Measurements from ENCODE around the gene THSD7B.
"Not testable (repeated sequence)": the region's sequence is repeated elsewhere in the genome, so short reads cannot be mapped to it uniquely, and the experiment has no call there.

Gene THSD7B

DNA sequence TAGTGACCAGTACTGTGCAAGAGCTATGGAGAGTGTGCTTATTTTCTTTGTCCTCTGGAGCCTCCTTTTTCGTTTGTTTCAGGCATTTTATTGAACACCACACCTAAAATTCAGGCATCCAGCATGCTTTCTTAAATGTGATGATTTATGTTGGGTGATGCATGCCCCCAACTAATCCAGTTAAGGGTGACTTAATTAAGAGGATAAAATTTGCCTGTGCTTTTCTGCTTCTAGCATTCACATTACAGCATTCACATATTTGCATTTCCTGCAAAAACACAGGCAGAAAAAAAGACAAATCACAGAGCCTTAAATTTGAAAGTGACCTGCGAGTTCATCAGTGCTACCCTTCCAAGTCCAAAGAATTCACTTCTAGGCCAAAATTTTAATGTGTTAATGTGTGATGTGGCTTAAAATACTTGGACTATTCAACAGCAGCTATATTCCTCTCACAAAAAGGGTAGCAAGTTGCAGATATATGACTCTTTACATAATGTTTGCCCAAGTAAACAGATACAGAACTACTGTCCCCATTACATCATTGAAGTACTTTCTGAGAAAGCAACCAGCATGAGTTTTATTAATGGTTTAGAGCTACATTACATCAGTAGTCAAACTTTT, 286.5 kb downstream of the THSD7B start:
- no peak for DNase-seq

DNA sequence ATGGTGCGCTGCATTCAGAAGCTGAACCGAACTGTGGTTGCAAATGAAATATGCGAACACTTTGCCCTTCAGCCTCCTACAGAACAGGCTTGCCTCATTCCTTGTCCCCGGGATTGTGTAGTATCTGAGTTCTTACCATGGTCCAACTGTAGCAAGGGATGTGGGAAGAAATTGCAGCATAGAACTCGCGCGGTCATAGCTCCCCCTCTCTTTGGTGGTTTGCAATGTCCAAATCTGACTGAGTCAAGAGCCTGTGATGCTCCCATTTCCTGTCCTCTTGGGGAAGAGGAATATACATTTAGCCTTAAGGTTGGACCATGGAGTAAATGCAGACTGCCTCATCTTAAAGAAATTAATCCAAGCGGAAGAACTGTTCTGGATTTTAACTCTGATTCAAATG, 291.4 kb downstream of the THSD7B start:
- DNase-seq: no peak

DNA sequence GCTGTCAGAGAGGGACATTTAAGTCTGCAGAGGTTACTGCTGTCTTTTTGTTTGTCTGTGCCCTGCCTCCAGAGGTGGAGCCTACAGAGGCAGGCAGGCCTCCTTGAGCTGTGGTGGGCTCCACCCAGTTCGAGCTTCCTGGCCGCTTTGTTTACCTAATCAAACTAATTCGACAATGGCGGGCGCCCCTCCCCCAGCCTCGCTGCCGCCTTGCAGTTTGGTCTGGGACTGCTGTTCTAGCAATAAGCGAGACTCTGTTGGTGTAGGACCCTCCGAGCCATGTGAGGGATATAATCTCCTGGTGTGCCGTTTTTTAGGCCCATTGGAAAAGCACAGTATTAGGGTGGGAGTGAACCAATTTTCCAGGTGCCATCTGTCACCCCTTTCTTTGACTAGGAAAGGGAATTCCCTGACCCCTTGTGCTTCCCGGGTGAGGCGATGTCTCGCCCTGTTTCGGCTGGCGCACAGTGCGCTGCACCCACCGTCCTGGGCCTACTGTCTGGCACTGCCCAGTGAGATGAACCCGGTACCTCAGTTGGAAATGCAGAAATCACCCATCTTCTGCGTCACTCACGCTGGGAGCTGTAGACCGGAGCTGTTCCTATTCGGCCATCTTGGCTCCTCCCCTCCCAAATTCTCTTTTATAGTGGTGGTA, 310.9 kb downstream of the THSD7B start:
- not testable (repeated sequence) for DNase-seq

DNA sequence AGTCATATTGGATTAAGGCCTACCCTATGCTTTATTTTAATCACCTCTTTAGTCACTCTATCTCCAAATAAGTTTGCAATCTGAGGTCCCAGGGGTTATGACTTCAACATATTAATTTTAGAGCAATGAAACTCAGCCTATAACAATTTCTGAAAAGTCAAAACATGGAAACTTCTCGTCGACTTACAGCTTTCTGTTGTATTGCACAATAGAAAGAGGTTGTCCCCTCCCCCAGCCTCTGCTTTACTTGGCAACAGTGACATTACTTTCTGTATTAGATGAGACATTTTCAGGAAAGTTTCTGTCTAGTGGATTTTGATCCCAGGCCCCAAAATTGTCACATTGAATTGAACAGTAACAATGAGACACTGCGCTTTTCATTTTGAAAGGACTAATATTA, 326.4 kb downstream of the THSD7B start:
- DNase-seq: no peak

DNA sequence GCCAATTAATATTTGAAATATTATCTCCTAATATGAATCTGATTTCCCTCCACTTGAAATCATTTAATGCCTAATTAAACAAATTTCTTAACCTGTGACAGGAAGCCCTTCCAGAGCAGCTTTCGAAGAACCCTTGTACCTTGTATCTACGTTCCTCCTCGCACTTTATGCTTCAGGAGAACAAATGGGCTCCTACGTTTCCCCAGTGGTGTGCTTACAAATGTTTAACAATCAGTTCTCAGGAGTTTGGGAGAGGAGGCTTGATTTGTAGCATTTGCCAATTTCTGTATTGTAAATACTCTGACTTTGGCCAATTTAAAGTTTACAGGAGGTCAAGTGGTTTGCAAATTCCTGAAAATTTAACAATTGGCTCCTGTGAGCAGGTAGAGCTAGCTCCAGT, 327.8 kb downstream of the THSD7B start:
- no peak for DNase-seq

DNA sequence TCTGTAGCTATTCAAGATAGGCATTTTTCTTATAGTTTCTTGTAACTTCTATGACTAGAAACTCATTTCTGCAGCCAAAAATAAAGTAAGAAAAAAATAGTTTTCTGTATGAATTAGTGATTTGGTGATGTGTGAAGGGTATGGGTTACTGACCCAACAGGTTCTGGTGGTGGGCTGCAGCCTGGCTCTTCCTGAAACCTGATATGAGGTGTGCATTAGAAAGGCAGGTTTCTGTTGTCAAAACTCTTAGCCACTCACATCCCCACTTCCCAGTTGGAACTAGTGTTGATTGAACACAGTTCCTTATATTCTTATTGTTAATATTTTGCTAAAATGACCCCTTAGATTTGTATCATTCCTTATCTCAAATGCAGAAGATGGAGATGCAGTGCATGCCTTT, 330.8 kb downstream of the THSD7B start:
- no peak for DNase-seq

DNA sequence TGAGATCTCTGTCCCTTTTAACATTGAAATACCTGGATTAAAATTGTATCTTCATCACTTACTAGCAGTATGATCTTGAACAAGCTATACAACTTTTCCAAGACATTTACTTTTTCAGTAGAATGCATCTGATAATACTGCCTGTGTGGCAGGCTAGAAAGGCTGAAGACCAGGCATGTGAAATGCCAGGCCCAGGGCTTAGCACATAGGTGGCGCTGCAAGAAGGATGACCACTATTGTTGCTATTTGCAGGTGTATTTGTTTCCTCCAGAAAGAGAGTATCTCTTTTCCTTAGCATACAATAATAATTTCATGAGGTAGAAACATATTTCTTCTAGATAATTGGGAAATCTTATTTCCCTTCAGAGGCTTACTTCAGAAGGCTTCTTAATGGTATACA, 331.3 kb downstream of the THSD7B start:
- no peak for DNase-seq

DNA sequence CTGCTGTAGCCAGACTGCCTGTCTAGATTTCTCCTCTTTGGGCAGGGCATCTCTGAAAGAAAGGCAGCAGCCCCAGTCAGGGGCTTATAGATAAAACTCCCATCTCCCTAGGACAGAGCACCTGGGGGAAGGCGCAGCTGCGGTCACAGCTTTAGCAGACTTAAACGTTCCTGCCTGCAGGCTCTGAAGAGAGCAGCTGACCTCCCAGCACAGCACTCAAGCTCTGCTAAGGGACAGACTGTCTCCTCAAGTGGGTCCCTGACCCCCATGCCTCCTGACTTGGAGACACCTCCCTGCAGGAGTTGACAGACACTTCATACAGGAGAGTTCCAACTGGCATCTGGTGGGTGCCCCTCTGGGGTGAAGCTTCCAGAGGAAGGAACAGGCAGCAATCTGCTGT, 336.5 kb downstream of the THSD7B start:
- not testable (repeated sequence) for DNase-seq

DNA sequence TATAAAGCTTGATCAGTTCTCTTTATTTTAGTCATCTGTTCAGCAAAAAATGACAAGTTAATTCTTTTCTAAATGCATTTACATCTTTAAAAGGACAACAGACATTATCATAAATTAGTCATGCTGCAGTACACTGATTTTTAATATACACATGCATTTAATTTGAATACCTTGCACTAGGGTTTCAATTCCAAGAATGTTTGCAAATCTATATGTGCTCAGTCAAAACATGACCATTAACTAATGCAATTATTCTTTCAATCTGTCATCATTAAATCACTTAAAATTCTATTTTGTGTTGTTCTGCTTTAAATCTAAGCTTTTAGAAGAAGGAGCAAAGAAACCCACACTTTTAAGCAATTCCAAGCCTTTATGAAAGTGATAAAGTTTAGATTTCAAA, 342.6 kb downstream of the THSD7B start:
- DNase-seq: no peak

DNA sequence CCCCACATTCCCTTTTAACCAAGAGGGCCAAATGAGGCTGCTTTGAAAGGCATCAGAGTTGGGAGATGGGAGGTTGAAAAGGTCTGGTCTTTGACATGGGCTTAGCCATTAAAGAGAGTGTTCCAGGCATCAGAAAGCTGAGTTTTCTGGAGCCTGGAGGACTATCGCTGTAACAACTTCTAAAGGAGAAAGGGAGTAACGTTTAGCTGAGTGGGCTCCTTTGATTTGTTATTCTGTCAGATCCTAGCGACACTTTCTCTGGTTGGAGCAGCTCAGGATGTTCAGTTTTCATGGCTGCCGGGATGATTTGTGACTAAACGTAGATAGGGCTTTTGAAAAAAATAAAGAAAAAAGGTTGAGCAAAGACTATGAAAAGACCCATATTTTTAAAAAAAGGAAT, 346.6 kb downstream of the THSD7B start:
- no peak for DNase-seq

DNA sequence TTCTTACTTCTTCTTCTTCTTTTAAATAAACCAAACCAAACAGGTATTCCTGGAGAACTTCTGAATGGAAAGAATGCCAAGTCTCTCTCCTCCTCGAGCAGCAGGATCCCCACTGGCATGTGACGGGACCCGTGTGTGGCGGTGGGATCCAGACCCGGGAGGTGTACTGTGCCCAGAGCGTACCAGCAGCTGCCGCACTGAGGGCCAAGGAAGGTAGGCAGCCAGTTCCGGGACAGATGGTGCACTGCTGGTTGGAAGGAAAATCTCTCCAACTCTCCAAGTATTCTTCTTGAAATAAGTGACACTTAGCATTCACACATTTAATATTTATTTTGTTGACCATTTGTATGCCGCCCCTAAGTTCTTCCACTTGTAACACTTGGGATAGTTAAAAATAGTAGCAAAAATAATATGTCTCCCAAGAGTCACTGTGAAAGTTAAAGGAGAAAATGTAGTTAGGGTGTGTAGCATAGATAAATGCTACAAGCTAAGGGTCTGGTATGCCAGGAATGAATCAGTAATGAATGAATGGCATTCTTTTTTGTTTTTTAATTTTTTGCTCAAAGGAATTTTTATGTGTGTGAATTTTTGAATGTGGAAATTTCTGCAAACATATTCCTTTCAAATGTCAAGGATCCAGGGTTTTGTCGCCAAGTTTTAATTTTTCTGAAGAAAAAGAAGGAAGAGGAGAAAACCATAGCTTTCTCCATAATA, 349.9 kb downstream of the THSD7B start:
- no peak for DNase-seq

DNA sequence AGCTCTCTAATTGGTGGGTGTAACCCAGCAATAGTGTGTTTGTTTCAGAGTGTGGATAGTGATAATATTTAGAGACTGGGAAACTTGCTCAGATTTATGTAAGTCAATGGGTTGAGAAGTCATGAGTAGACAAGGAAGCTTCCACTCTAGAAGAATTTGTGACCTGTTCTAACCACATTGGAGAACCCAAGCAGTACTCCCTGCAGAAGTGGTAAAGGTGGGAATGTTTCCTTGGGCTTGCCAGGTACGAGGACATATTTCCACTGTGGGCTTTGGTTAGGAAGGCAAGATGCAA, 350.4 kb downstream of the THSD7B start:
- no peak for DNase-seq

DNA sequence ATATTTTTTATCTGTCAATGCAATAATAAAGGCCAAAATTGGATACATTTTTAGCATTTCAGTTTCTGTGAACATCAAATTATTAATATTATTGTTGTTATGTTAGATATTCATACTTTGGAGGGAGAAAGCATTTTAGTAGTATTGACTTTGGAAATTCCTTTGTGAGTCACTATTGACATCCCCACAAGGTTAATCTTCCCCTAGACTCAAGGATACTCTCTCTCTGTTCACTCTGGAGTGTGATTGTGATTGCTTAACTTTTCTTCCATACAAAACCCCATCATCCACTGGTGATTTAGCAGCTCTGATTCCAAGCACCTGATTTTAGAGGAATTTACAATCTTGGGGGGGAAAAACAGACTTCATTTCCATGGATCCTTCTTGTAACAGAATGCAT, 352.0 kb downstream of the THSD7B start:
- no peak for DNase-seq

DNA sequence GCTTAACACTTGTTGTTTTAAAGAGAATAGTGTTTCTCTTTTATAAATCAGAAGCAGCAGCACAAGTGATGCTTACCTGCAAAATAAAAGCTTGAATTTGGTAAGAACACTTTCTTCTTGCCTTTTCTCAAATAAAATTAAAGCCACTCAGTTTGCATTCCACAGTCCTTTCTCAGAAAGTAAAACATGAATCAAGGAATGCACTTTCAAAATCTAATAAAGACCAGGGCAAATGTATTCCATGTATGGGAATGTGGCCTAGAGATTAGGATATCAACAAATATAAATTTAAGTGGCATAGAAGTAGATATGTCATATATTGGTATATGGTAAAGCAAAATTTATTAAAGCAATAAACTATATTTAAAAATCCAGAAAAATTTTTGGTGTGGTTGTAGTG, 352.8 kb downstream of the THSD7B start:
- DNase-seq: no peak

DNA sequence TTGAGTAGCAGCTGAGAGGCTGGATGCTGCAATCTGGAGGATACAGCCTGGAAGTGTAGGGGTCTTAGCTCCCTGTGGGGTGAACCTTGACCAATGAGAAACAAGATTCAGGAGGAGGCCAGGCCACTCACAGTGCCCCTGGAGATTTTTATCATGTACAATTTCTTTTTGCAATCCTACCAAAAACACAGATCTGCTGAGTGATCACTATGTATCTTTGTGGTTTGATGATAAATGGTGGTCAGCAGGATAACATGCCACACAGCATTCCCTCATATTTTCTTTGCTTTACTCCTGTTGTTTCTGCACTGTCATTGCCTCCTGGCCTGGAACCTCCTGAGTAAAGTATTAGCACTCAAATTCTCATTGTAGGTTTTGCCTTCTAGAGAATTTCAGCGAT, 357.9 kb downstream of the THSD7B start:
- no peak for DNase-seq

DNA sequence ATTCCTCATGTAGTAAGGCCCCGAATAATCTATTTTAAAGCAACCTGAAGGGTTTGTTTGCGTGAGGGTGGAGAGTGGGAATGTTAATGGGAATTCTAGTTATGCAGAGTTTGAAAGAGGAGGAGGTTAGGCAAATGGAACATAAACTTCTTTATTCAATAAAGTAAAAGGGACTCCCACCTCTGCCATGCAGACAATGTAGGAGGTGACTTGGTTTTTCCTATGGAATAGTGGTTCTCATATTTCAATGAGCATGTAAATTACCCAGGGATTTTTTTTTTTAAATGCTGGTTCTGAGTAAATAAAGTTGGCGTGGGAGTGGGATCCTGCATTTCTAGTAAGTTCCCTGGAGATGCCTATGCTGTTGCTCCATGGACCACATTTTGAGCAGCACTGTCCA, 367.9 kb downstream of the THSD7B start:
- DNase-seq: no peak

DNA sequence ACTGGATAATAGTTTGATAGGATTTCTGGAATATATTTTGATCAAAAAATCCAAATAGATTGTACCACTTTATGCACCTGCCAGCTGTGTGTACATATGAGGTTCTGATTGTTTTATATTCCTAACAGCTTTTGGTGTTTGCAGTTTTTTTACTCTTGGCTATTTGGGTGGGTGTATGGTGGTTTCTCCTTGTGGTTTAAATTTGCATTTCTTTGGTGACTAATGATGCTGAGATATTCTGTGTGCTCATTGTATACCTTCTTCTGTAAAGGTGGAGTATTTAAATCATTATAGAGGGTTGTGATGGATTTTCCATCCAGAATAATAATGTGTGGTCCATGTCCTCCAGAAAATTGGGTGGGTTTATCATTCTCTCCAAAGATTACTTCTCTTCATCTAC, 372.9 kb downstream of the THSD7B start:
- DNase-seq: no peak

DNA sequence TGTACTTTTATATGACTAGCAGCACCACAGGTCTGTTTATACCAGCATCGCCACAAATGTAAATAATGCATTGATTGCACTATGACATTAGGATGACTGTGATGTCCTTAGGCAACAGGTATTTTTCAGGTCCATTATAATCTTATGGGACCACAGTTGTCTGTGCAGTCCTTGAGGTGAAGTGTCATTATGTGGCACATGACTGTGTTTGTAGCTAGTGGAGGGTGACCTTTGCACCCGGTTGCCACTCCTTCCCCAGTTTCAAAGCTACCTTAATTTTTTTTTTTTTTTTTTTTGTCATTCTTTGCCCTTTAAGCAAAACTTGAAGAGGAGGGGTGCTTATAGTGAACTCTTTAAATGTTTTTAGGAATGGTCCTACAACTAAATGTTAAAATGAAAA, 386.4 kb downstream of the THSD7B start:
- no peak for DNase-seq

DNA sequence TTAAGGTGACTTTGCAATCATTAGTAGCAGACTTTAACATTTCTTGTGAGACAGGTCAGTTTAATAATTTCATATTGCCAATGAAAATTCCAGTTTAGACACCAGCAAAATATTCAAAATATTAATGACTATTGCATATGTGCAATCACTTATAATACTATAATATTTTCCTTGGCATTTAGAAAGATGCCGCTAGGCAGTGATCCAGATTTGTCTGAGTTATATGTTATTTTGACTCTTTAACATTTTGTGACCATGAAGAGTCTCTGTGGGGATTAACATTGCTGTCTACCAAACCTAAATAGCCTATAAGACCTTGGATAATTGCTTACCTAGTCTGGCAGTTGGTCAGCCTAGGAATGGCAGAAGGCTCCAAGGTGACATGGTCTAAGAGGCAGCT, 389.6 kb downstream of the THSD7B start:
- DNase-seq: no peak

DNA sequence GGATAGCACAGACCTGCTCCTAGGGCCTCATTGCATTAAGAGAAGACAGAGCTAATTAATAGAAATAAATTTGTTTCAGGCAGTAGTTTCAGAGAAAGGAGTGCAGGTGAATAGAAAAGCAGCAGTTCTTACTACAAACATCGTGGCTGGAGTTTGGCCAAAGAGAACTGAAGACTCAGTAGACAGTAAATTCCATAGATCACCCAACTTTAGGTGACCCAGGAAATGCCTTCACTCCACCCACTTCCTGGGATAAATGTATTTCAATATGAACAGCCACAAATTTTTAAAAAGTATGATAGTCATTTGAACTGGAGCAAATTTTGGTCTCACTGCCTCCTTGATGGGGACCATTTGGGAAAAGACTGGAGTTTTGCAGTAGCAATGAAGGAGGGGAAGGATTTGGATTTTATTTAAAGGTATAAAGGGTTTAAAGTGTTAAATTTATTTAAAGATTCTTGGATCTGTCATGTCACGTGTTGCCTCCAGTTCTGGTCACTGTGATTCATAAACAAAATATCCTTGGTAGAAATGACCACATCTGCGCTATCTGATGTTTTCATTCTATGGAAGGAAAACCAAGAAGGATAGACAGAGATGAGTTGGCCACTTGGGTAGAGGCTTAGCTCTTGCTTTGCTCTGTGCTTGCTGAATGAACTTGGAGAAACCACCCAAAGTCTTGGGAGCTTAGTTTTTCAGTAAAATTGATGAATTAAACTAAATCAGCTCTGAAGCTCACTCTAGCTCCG, 390.2 kb downstream of the THSD7B start:
- no peak for DNase-seq

DNA sequence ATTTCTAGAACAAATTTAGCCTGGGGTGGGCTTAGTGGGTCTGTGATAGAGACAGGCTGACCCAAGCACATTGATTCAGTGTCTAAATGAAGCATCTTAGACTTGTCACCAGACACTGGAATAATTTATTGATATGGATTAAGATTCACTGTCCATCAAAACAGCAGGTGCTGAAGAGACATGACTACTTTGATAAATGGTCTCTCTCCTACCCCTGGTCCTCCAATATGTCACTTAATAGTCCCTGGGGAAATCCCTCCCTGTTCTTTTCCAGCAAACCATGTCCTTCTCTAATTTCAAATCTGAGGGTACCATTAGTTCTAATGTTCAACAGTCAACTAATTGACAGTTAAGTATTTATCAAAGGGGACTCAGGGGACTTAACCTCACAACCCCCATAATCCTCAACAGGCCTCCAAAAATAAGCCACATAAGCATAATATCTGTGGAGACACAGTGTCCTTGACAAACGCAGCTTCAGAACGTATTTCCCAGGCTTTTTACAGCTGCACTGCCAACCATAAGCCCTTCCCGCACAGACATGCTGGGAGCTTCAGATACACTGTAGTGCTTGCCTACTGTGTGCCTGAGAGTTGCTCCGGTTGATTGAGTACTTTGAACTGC, 391.0 kb downstream of the THSD7B start:
- DNase-seq: no peak

DNA sequence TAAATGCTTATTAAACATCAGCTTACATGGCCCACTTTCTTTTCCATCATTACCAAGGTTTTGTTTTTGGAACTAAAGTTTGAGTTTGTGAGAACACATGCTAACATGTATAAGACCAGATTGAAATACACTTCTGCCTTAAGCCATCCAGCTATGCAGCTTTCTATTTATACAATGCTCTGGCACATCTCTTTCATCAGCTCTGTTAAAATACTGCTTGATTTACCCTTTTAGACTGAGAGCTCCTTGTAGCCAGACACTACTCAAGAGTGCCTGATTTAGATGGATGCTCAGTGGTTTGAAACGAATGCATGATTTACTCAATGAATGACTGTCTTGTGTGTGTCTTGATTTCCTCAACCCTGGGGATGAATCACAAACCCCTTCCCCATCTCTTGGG, 392.5 kb downstream of the THSD7B start:
- no peak for DNase-seq

DNA sequence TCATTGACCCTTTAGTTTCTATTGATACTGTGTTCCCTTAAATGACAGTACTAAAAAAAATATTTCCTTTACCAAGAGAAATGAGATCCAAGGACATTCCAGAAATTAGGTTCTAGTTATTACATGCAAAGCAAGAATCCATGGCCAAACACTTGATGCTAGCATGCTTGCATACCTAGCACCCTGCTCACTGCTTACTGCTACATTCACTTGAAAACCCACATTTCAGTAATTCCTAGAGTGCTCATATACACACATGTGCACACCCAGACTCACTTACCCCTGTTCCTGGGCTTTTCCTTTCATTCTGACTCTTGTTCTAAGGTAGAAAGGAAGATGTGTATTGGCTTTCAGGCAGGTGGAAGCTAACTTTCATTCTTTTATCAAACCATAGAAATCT, 395.9 kb downstream of the THSD7B start:
- DNase-seq: no peak

DNA sequence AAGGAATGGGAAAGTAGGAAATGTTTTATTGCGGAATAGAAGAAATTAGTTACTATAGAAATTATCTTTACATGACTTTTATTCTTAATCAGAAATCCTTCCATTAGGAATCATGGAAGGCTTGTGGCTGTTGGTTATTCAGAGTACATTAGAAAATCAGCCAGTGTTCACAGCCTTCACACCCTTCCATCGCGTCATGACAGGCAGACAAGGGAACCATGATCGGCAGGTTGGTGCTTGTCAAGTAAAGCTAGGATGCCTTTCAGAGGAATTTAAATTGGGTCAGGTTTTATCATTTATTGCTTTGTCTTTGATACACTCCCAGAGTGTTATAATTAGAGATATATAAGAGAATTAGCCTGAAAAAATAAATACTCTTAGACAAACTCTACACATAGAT, 400.6 kb downstream of the THSD7B start:
- no peak for DNase-seq

Measured in activated naive CD4-positive, alpha-beta T cell treated with anti-CD3 and anti-CD28 coated beads, Interleukin-2, amount 50 U/mL, for 16 hours (primary cell).